B cell (primary cell): ENCODE results near the gene ZNF527. TPM values are rescaled to one million over a fixed set of nuclear protein-coding genes. Genes with fewer than 3 reads are reported as not detected.
"Not testable (repeated sequence)": the region's sequence is repeated elsewhere in the genome, so short reads cannot be mapped to it uniquely, and the experiment has no call there.

Experiments
- ATAC-seq: fragments of 200-7000 bp; cut with Tn5 transposase; one replicate; pipeline ENCODE4 v1.10.0; 2021; ENCODE audit warnings: low read depth, mild to moderate bottlenecking, moderate number of reproducible peaks, moderate library complexity
- CTCF ChIA-PET: fragments of 350-600 bp; sonication (Branson Sonifier 250); formaldehyde crosslinking; loops from one replicate; lab custom pipeline; 2021; ENCODE audit warnings: antibody characterized with exemption, inconsistent platforms; lab: Charles Lee
- POLR2A ChIA-PET: fragments of 350-600 bp; sonication (Branson Sonifier 250); formaldehyde crosslinking; loops from one replicate; lab custom pipeline; 2021; ENCODE audit warnings: antibody characterized with exemption; lab: Charles Lee
- DNase-seq: peaks from one replicate; pipeline ENCODE4 v3.0.0; 2013
- H2AFZ ChIP-seq: 2 replicates; pipeline ENCODE4 v1.6.1; 2012; ENCODE audit warnings: mild to moderate bottlenecking, low read depth, low read length; ENCODE audit not compliant: insufficient read depth, poor library complexity, severe bottlenecking
- H3K27ac ChIP-seq, 2 donors: 1 replicate in 1 of 2; 2 replicates in 1 of 2; pipeline ENCODE4 v1.5.1; 2012 to 2013; ENCODE audit warnings: low read length in 2 of 2, mild to moderate bottlenecking in 2 of 2, moderate library complexity in 1 of 2
- H3K27me3 ChIP-seq, 4 experiments: fragments of 200-600 bp in 1 of 4; sonication (generic) in 1 of 4; replicated peaks in 1 of 4; 1 replicate in 2 of 4; 2 replicates in 2 of 4; pipeline versions ENCODE4 v1.6.1 to v1.7.0; 2013 to 2016; ENCODE audit warnings: low read length in 3 of 4, mild to moderate bottlenecking in 2 of 4, mixed read lengths in 1 of 4, moderate library complexity in 1 of 4; ENCODE audit not compliant: insufficient read depth in 4 of 4, control insufficient read depth in 3 of 4; ENCODE audit errors: control extremely low read depth in 1 of 4
- H3K36me3 ChIP-seq, 2 experiments: replicated peaks in 1 of 2; 1 replicate in 1 of 2; 2 replicates in 1 of 2; pipeline versions ENCODE4 v1.6.1 to v1.7.1; 2013; ENCODE audit warnings: low read length in 1 of 2; ENCODE audit not compliant: insufficient read depth in 2 of 2, control insufficient read depth in 1 of 2; ENCODE audit errors: control extremely low read depth in 1 of 2, extremely low read depth in 1 of 2
- H3K4me1 ChIP-seq, 2 donors: fragments of 200-600 bp in 1 of 2; sonication (generic) in 1 of 2; 1 replicate in 1 of 2; 2 replicates in 1 of 2; pipeline versions ENCODE4 v1.5.1 to v1.6.1; 2013 to 2017; ENCODE audit warnings: low read length in 2 of 2; ENCODE audit not compliant: control insufficient read depth in 2 of 2, insufficient read depth in 2 of 2
- H3K4me2 ChIP-seq: replicated peaks from 2 replicates; pipeline ENCODE3; 2012; ENCODE audit warnings: mild to moderate bottlenecking, low read depth, low read length; ENCODE audit not compliant: poor library complexity, severe bottlenecking
- H3K4me3 ChIP-seq, 5 experiments: fragments of 200-600 bp in 1 of 5; sonication (generic) in 1 of 5; 1 replicate in 3 of 5; 2 replicates in 2 of 5; pipeline versions ENCODE4 v1.5.1 to v1.7.0; 2011 to 2016; ENCODE audit warnings: low read length in 4 of 5, mild to moderate bottlenecking in 4 of 5, low read depth in 2 of 5, control low read depth in 1 of 5, moderate library complexity in 1 of 5; ENCODE audit not compliant: insufficient read depth in 1 of 5; ENCODE audit errors: control extremely low read depth in 1 of 5, extremely low read depth in 1 of 5
- H3K79me2 ChIP-seq: fragments of 200-600 bp; sonication (generic); one replicate; pipeline ENCODE4 v1.6.0; 2016; ENCODE audit warnings: low read length; ENCODE audit not compliant: control insufficient read depth, insufficient read depth
- H3K9ac ChIP-seq: fragments of 200-600 bp; sonication (generic); 2 replicates; pipeline ENCODE4 v1.6.1; 2017; ENCODE audit warnings: mild to moderate bottlenecking, low read length, moderate library complexity
- H3K9me3 ChIP-seq, 3 donors: one replicate each; pipeline versions ENCODE4 v1.6.1 to v1.7.1; 2013; ENCODE audit warnings: low read length in 2 of 3; ENCODE audit not compliant: control insufficient read depth in 2 of 3, insufficient read depth in 1 of 3; ENCODE audit errors: control extremely low read depth in 1 of 3
- H4K20me1 ChIP-seq: 2 replicates; pipeline ENCODE4 v1.6.0; 2012; ENCODE audit warnings: mild to moderate bottlenecking, low read length; ENCODE audit not compliant: insufficient read depth, control insufficient read depth, poor library complexity, severe bottlenecking
- H3K27ac Mint-ChIP-seq: one replicate; pipeline ENCODE4 v1.8.0; 2021; ENCODE audit warnings: mixed read lengths
- H3K27me3 Mint-ChIP-seq: one replicate; pipeline ENCODE4 v1.8.0; 2021; ENCODE audit warnings: mixed read lengths
- H3K4me1 Mint-ChIP-seq: one replicate; pipeline ENCODE4 v1.8.0; 2021; ENCODE audit warnings: mixed read lengths
- H3K4me3 Mint-ChIP-seq: one replicate; pipeline ENCODE4 v1.8.0; 2021; ENCODE audit warnings: mixed read lengths
- H3K9me3 Mint-ChIP-seq: one replicate; pipeline ENCODE4 v1.8.0; 2022; ENCODE audit warnings: mixed read lengths; ENCODE audit not compliant: insufficient read depth
- CTCF ChIP-seq: fragments of 200-600 bp; IDR thresholded peaks from one replicate; pipeline ENCODE4 v1.8.0; 2022; ENCODE audit warnings: antibody characterized with exemption, mild to moderate bottlenecking
- EZH2 ChIP-seq: IDR thresholded peaks from 2 replicates; pipeline ENCODE4 v1.6.1; 2012; ENCODE audit warnings: borderline replicate concordance, low read depth, mild to moderate bottlenecking, moderate library complexity, low read length; ENCODE audit not compliant: insufficient read depth, poor library complexity, severe bottlenecking
- WGBS: methylation state at CpG from one replicate; pipeline ENCODE4 v1.1.5; 2013; ENCODE audit warnings: missing lambda C conversion rate; ENCODE audit not compliant: insufficient coverage; 5-methylcytosine and 5-hydroxymethylcytosine counted together
- intact Hi-C: fragments of 100-400 bp; cut with micrococcal nuclease; formaldehyde crosslinking; loops from one replicate; pipeline ENCODE4 v1.10.0; 2022
- polyA plus RNA-seq: library from polyadenylated mRNA; depleted of rRNA; stranded (reverse); fragments of >200 nt; gene quantifications from 2 replicates; pipeline ENCODE4 v1.2.3, GENCODE V29; 2012
- total RNA-seq, 2 donors: library from RNA; stranded (reverse); fragments of 120-200 nt in 1 of 2; gene quantifications; 1 replicate in 1 of 2; 2 replicates in 1 of 2; pipeline versions ENCODE4 v1.2.3 to v1.2.4, GENCODE V29; 2013 to 2022

The ZNF527 gene
- total and polyA plus RNA-seq, 2 donors (not counting 1 experiment from before 2014, with no cell fraction given), result 4.8 to 11.4 TPM

GRCh38 chr19:37401078-37401477 is 30.2 kb downstream of the ZNF527 start:
- H3K27ac Mint-ChIP-seq, result no peak overlapping the region
- Histone ChIP-seq H3K9ac (no peak overlapping the region), H3K27ac (no peak overlapping the region), H3K27me3 (no peaks in the 10 kb centered on the region), H3K4me2 (no peak overlapping the region), H3K9me3 (peaks cover 17 to 69% (median 49%) of the 10 kb centered on the region in 3 donors), H3K4me3 (no peak overlapping the region), H3K36me3 (no peaks in the 10 kb centered on the region), H4K20me1 (no peaks in the 10 kb centered on the region), H3K79me2 (no peaks in the 10 kb centered on the region), H2AFZ (no peak overlapping the region), H3K4me1 (no peaks in the 10 kb centered on the region)
- TF ChIP-seq CTCF (no peak), EZH2 (no peak)
- ChIA-PET CTCF (no interaction called here), POLR2A (no interaction called here)
- H3K9me3 Mint-ChIP-seq, result peaks cover 14% of the 10 kb centered on the region
- ATAC-seq, result no peak
- no CpG with 5 or more reads among the region's 1 CpG for WGBS
- DNase-seq, result no peak
- H3K4me1 Mint-ChIP-seq, result no peaks in the 10 kb centered on the region
- H3K4me3 Mint-ChIP-seq, result no peak overlapping the region
- intact Hi-C loops, result no loop called here
- no peaks in the 10 kb centered on the region for H3K27me3 Mint-ChIP-seq

GRCh38 chr19:37403403-37403802 is 32.5 kb downstream of the ZNF527 start:
- no peak overlapping the region for H3K27ac Mint-ChIP-seq
- intact Hi-C loops, result no loop called here
- peaks cover 15% of the 10 kb centered on the region for H3K9me3 Mint-ChIP-seq
- CTCF ChIA-PET, result no interaction called here
- H3K4me3 Mint-ChIP-seq, result no peak overlapping the region
- ATAC-seq (no peak), DNase-seq (no peak)
- no peak overlapping the region for H3K9ac ChIP-seq
- H3K79me2 ChIP-seq, result no peaks in the 10 kb centered on the region
- H4K20me1 ChIP-seq, result no peaks in the 10 kb centered on the region
- POLR2A ChIA-PET, result no interaction called here
- H3K4me1 ChIP-seq, result no peaks in the 10 kb centered on the region
- no peak overlapping the region for H3K4me3 ChIP-seq
- WGBS, result 68% methylated on average over 34 of the region's 34 CpGs
- TF ChIP-seq EZH2, result no peak
- no peak for TF ChIP-seq CTCF
- no peaks in the 10 kb centered on the region for H3K4me1 Mint-ChIP-seq
- no peaks in the 10 kb centered on the region for H3K27me3 ChIP-seq
- no peaks in the 10 kb centered on the region for H3K36me3 ChIP-seq
- no peak overlapping the region for H3K4me2 ChIP-seq
- H3K9me3 ChIP-seq, result peaks cover 19 to 65% (median 48%) of the 10 kb centered on the region in 3 donors
- H3K27me3 Mint-ChIP-seq, result no peaks in the 10 kb centered on the region
- H3K27ac ChIP-seq, result no peak overlapping the region
- no peak overlapping the region for H2AFZ ChIP-seq

- H3K4me3 Mint-ChIP-seq, result not testable (repeated sequence)
- peaks cover 28 to 81% (median 45%) of the 10 kb centered on the region in 3 donors for H3K9me3 ChIP-seq
These were observed 35.4 kb downstream of the ZNF527 start for GRCh38 chr19:37406140-37406846.

More at GRCh38 chr19:37406140-37406846, 35.4 kb downstream of the ZNF527 start:
- H3K4me1 ChIP-seq, H3K4me1 Mint-ChIP-seq, H3K27ac ChIP-seq, H3K79me2 ChIP-seq, H3K36me3 ChIP-seq, H3K4me2 ChIP-seq, intact Hi-C loops, CTCF ChIA-PET, DNase-seq, H3K27me3 ChIP-seq, H3K27ac Mint-ChIP-seq, ATAC-seq, H3K27me3 Mint-ChIP-seq, POLR2A ChIA-PET, H3K4me3 ChIP-seq, H2AFZ ChIP-seq, H4K20me1 ChIP-seq, H3K9ac ChIP-seq: not testable (repeated sequence)
- H3K9me3 Mint-ChIP-seq, result peaks cover 16% of the 10 kb centered on the region
- WGBS, result no CpG with 5 or more reads among the region's 6 CpGs
